ENCODE measurements around the gene SMAD5.

GRCh38 chr5:136222580-136223235 lies 90.1 kb downstream of the SMAD5 start:
- no peak for TF ChIP-seq EZH2phosphoT487 (IDR thresholded peaks at IDR 0.05)
- TF ChIP-seq, protein P1, sequence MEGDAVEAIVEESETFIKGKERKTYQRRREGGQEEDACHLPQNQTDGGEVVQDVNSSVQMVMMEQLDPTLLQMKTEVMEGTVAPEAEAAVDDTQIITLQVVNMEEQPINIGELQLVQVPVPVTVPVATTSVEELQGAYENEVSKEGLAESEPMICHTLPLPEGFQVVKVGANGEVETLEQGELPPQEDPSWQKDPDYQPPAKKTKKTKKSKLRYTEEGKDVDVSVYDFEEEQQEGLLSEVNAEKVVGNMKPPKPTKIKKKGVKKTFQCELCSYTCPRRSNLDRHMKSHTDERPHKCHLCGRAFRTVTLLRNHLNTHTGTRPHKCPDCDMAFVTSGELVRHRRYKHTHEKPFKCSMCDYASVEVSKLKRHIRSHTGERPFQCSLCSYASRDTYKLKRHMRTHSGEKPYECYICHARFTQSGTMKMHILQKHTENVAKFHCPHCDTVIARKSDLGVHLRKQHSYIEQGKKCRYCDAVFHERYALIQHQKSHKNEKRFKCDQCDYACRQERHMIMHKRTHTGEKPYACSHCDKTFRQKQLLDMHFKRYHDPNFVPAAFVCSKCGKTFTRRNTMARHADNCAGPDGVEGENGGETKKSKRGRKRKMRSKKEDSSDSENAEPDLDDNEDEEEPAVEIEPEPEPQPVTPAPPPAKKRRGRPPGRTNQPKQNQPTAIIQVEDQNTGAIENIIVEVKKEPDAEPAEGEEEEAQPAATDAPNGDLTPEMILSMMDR (IDR thresholded peaks at IDR 0.05) = no peak
- no peak for TF ChIP-seq EZH2 (IDR thresholded peaks at IDR 0.05)

Measured in neural progenitor cell (in vitro differentiated cells).